DMS79 treated with DMSO at 0.1 percent for 48 hours (cell line): ENCODE measurements around the gene HHAT.

ENCODE experiments used
- DNase-seq: peaks from one replicate; lab custom pipeline; 2025; lab: John Stamatoyannopoulos, UW

The HHAT gene

GRCh38 chr1:210359255-210359654 is 30.6 kb downstream of the HHAT start:
- DNase-seq: no peak

GRCh38 chr1:210360852-210361477 is 32.3 kb downstream of the HHAT start:
- DNase-seq: no peak

- no peak for DNase-seq
Observed at GRCh38 chr1:210361665-210362064, 33.0 kb downstream of the HHAT start.

- no peak for DNase-seq
Observed at GRCh38 chr1:210362526-210362925, 33.8 kb downstream of the HHAT start.

- DNase-seq: no peak
Observed at GRCh38 chr1:210363119-210363518, 34.4 kb downstream of the HHAT start.

GRCh38 chr1:210364479-210364878 is 35.8 kb downstream of the HHAT start:
- DNase-seq: no peak

- no peak for DNase-seq
Observed at GRCh38 chr1:210366767-210367166, 38.1 kb downstream of the HHAT start.

- no peak for DNase-seq
Observed at GRCh38 chr1:210367566-210367965, 38.9 kb downstream of the HHAT start.

- no peak for DNase-seq
Observed at GRCh38 chr1:210369425-210369824, 40.7 kb downstream of the HHAT start.

- no peak for DNase-seq
Observed at GRCh38 chr1:210371916-210372315, 43.2 kb downstream of the HHAT start.

GRCh38 chr1:210372491-210372890 is 43.8 kb downstream of the HHAT start:
- no peak for DNase-seq

GRCh38 chr1:210372931-210373627 is 44.4 kb downstream of the HHAT start:
- DNase-seq: no peak

- DNase-seq: no peak
Observed at GRCh38 chr1:210373628-210373877, 44.9 kb downstream of the HHAT start.

- no peak for DNase-seq
Observed at GRCh38 chr1:210373878-210374599, 45.3 kb downstream of the HHAT start.

GRCh38 chr1:210374600-210374953 is 45.9 kb downstream of the HHAT start:
- DNase-seq: no peak

- DNase-seq: no peak
Observed at GRCh38 chr1:210376836-210377372, 48.2 kb downstream of the HHAT start.

GRCh38 chr1:210377731-210378333 is 49.1 kb downstream of the HHAT start:
- DNase-seq: no peak

GRCh38 chr1:210378736-210379135 is 50.0 kb downstream of the HHAT start:
- no peak for DNase-seq

GRCh38 chr1:210381934-210382333 is 53.2 kb downstream of the HHAT start:
- DNase-seq: no peak

GRCh38 chr1:210384625-210385024 is 55.9 kb downstream of the HHAT start:
- no peak for DNase-seq

- DNase-seq: no peak
Observed at GRCh38 chr1:210385228-210385627, 56.5 kb downstream of the HHAT start.

GRCh38 chr1:210394281-210394821 is 65.6 kb downstream of the HHAT start:
- DNase-seq: no peak

GRCh38 chr1:210396541-210396940 is 67.8 kb downstream of the HHAT start:
- no peak for DNase-seq
